Cardiac ventricle fibroblast (primary cell): ENCODE results near the gene PIH1D2. TPM values are rescaled to one million over a fixed set of nuclear protein-coding genes. Genes with fewer than 3 reads are reported as not detected.

ENCODE experiments used
- total RNA-seq: library from RNA; depleted of rRNA; stranded (reverse); fragments of >200 nt; gene quantifications from 2 replicates; pipeline ENCODE4 v1.2.3, GENCODE V29; 2015

The PIH1D2 gene
- 0.87 and 1.8 TPM in 2 replicates for total RNA-seq

GRCh38 chr11:112073941-112074811 is at the start of gene PIH1D2, which contains the start of gene NKAPD1:
PIH1D2 (minus strand) TSS chr11:112074017; CDS start chr11:112073174, 843 bp downstream.
NKAPD1 (plus strand) TSS chr11:112074299; CDS start chr11:112075575, 1,276 bp downstream.

GRCh38 chr11:112086422-112087191 is 12.8 kb upstream of the PIH1D2 start, which contains the start of the genes SDHD and TIMM8B:
SDHD (plus strand) TSS chr11:112086873; CDS start chr11:112086908, 35 bp downstream.
TIMM8B (minus strand) TSS chr11:112086756; CDS start chr11:112086723, 33 bp downstream.

GRCh38 chr11:112024773-112025678 is 48.8 kb downstream of the PIH1D2 start, which contains the start of gene DLAT:
DLAT (plus strand) TSS chr11:112025408; CDS start chr11:112025473, 65 bp downstream.

Other genes starting within 250 kb of the PIH1D2 start
- gene ALG9, start 202.4 kb downstream of the PIH1D2 start, total RNA-seq: 13.5 and 18.2 TPM in 2 replicates
- 1.5 and 2.5 TPM in 2 replicates for gene FDXACB1, start 194.9 kb downstream of the PIH1D2 start, total RNA-seq
- 19.3 and 24.9 TPM in 2 replicates for gene CFAP68, start 194.5 kb downstream of the PIH1D2 start, total RNA-seq
- gene CRYAB, start 162.2 kb downstream of the PIH1D2 start, total RNA-seq: 53.4 and 56.3 TPM in 2 replicates
- gene HSPB2, start 161.3 kb downstream of the PIH1D2 start, total RNA-seq: 0.94 and 2.0 TPM in 2 replicates
- 1.4 and 2.2 TPM in 2 replicates for gene C11orf52, start 155.1 kb downstream of the PIH1D2 start, total RNA-seq
- gene DIXDC1, start 136.7 kb downstream of the PIH1D2 start, total RNA-seq: 15.8 and 16.3 TPM in 2 replicates
- 14.0 and 15.3 TPM in 2 replicates for gene DLAT, start 48.6 kb downstream of the PIH1D2 start, total RNA-seq
- 13.3 and 18.9 TPM in 2 replicates for gene NKAPD1, start 282 bp upstream of the PIH1D2 start, total RNA-seq
- gene TIMM8B, start 12.7 kb upstream of the PIH1D2 start, total RNA-seq: 35.3 and 36.7 TPM in 2 replicates
- gene SDHD, start 12.9 kb upstream of the PIH1D2 start, total RNA-seq: 88.9 and 89.9 TPM in 2 replicates
- gene IL18, start 90.1 kb upstream of the PIH1D2 start, total RNA-seq: 0.24 and 0.37 TPM in 2 replicates
- 0.31 TPM in 1 of 2 replicates, not detected in the other for gene TEX12, start 93.4 kb upstream of the PIH1D2 start, total RNA-seq
- gene BCO2, start 101.5 kb upstream of the PIH1D2 start, total RNA-seq: 0.81 and 1.2 TPM in 2 replicates
- gene PTS, start 152.4 kb upstream of the PIH1D2 start, total RNA-seq: 17.2 and 17.7 TPM in 2 replicates
- gene PLET1, start 186.8 kb upstream of the PIH1D2 start, total RNA-seq: not detected in 2 replicates